Central memory CD8-positive, alpha-beta T cell (primary cell): ENCODE measurements around the gene TMEM82.

Experiments used
- ATAC-seq: fragments of 150-1000 bp; cut with Tn5 transposase; replicated peaks from 2 replicates; pipeline ENCODE4 v1.10.0; 2022; ENCODE audit warnings: mild to moderate bottlenecking, moderate FRiP score, moderate number of reproducible peaks; ENCODE audit not compliant: poor library complexity, severe bottlenecking; ENCODE audit errors: extremely low read depth
- DNase-seq, 2 donors: peaks; one replicate each; pipeline ENCODE4 v3.0.0; 2021; ENCODE audit warnings: low spot score in 2 of 2
- H3K27ac Mint-ChIP-seq: one replicate; pipeline ENCODE4 v1.8.0; 2022; ENCODE audit warnings: low read depth, mild to moderate bottlenecking, moderate library complexity, mixed read lengths
- H3K27me3 Mint-ChIP-seq: one replicate; pipeline ENCODE4 v1.8.0; 2022; ENCODE audit warnings: mixed read lengths
- H3K36me3 Mint-ChIP-seq: one replicate; pipeline ENCODE4 v1.8.0; 2022; ENCODE audit warnings: mild to moderate bottlenecking, moderate library complexity, mixed read lengths; ENCODE audit not compliant: insufficient read depth
- H3K4me1 Mint-ChIP-seq: one replicate; pipeline ENCODE4 v1.8.0; 2022; ENCODE audit warnings: mixed read lengths
- H3K4me3 Mint-ChIP-seq: one replicate; pipeline ENCODE4 v1.8.0; 2022; ENCODE audit warnings: mild to moderate bottlenecking, moderate library complexity, mixed read lengths
- H3K9me3 Mint-ChIP-seq: one replicate; pipeline ENCODE4 v1.8.0; 2022; ENCODE audit warnings: mixed read lengths

The TMEM82 gene

GRCh38 chr1:15723631-15724246, 18.6 kb upstream of the TMEM82 start:
- H3K4me1 Mint-ChIP-seq, result no peaks in the 10 kb centered on the region
- DNase-seq (no peak), ATAC-seq (no peak)
- peaks cover 38% of the 10 kb centered on the region for H3K36me3 Mint-ChIP-seq
- H3K27ac Mint-ChIP-seq, result no peak overlapping the region
- H3K9me3 Mint-ChIP-seq, result no peaks in the 10 kb centered on the region
- no peak overlapping the region for H3K4me3 Mint-ChIP-seq
- H3K27me3 Mint-ChIP-seq, result no peaks in the 10 kb centered on the region

- no peaks in the 10 kb centered on the region for H3K9me3 Mint-ChIP-seq
- peak overlapping the region; percentile 20 for H3K4me3 Mint-ChIP-seq
- DNase-seq (no peak), ATAC-seq (no peak)
- no peaks in the 10 kb centered on the region for H3K4me1 Mint-ChIP-seq
- no peaks in the 10 kb centered on the region for H3K27me3 Mint-ChIP-seq
- H3K27ac Mint-ChIP-seq, result no peak overlapping the region
- H3K36me3 Mint-ChIP-seq, result peaks cover 34% of the 10 kb centered on the region
Measured at GRCh38 chr1:15724949-15725880, 17.1 kb upstream of the TMEM82 start.

GRCh38 chr1:15726508-15726907, 15.8 kb upstream of the TMEM82 start:
- Mint-ChIP-seq H3K9me3 (no peaks in the 10 kb centered on the region), H3K27ac (no peak overlapping the region), H3K27me3 (no peaks in the 10 kb centered on the region), H3K4me3 (no peak overlapping the region), H3K36me3 (peaks cover 37% of the 10 kb centered on the region), H3K4me1 (no peaks in the 10 kb centered on the region)
- no peak for ATAC-seq
- DNase-seq, result no peak

- H3K9me3 Mint-ChIP-seq, result no peaks in the 10 kb centered on the region
- H3K27me3 Mint-ChIP-seq, result no peaks in the 10 kb centered on the region
- no peaks in the 10 kb centered on the region for H3K4me1 Mint-ChIP-seq
- H3K36me3 Mint-ChIP-seq, result peaks cover 34% of the 10 kb centered on the region
- no peak overlapping the region for H3K4me3 Mint-ChIP-seq
- no peak for DNase-seq
- no peak for ATAC-seq
- no peak overlapping the region for H3K27ac Mint-ChIP-seq
Measured at GRCh38 chr1:15727021-15727420, 15.3 kb upstream of the TMEM82 start.

- H3K9me3 Mint-ChIP-seq, result no peaks in the 10 kb centered on the region
- H3K27ac Mint-ChIP-seq, result no peak overlapping the region
- peaks cover 35% of the 10 kb centered on the region for H3K36me3 Mint-ChIP-seq
- ATAC-seq (no peak), DNase-seq (no peak)
- no peaks in the 10 kb centered on the region for H3K27me3 Mint-ChIP-seq
- no peak overlapping the region for H3K4me3 Mint-ChIP-seq
- H3K4me1 Mint-ChIP-seq, result no peaks in the 10 kb centered on the region
Measured at GRCh38 chr1:15727424-15727823, 14.9 kb upstream of the TMEM82 start.

GRCh38 chr1:15727866-15728534, 14.3 kb upstream of the TMEM82 start:
- ATAC-seq, result no peak
- no peaks in the 10 kb centered on the region for H3K27me3 Mint-ChIP-seq
- no peak for DNase-seq
- H3K9me3 Mint-ChIP-seq, result no peaks in the 10 kb centered on the region
- no peaks in the 10 kb centered on the region for H3K4me1 Mint-ChIP-seq
- H3K27ac Mint-ChIP-seq, result no peak overlapping the region
- H3K36me3 Mint-ChIP-seq, result peaks cover 35% of the 10 kb centered on the region
- H3K4me3 Mint-ChIP-seq, result no peak overlapping the region

- DNase-seq (no peak), ATAC-seq (no peak)
- Mint-ChIP-seq H3K4me1 (no peaks in the 10 kb centered on the region), H3K4me3 (no peak overlapping the region), H3K27ac (no peak overlapping the region), H3K36me3 (peaks cover 33% of the 10 kb centered on the region), H3K9me3 (no peaks in the 10 kb centered on the region), H3K27me3 (no peaks in the 10 kb centered on the region)
Measured at GRCh38 chr1:15728937-15729657, 13.2 kb upstream of the TMEM82 start.

GRCh38 chr1:15730423-15730822, 11.9 kb upstream of the TMEM82 start:
- Mint-ChIP-seq H3K27ac (no peak overlapping the region), H3K36me3 (peaks cover 30% of the 10 kb centered on the region), H3K27me3 (no peaks in the 10 kb centered on the region), H3K4me1 (no peaks in the 10 kb centered on the region), H3K9me3 (no peaks in the 10 kb centered on the region), H3K4me3 (no peak overlapping the region)
- ATAC-seq, result no peak
- no peak for DNase-seq

GRCh38 chr1:15730936-15731335, 11.4 kb upstream of the TMEM82 start:
- H3K36me3 Mint-ChIP-seq, result peaks cover 28% of the 10 kb centered on the region
- no peak overlapping the region for H3K27ac Mint-ChIP-seq
- DNase-seq, result no peak
- H3K4me3 Mint-ChIP-seq, result no peak overlapping the region
- no peaks in the 10 kb centered on the region for H3K9me3 Mint-ChIP-seq
- no peaks in the 10 kb centered on the region for H3K27me3 Mint-ChIP-seq
- no peak for ATAC-seq
- no peaks in the 10 kb centered on the region for H3K4me1 Mint-ChIP-seq

GRCh38 chr1:15731735-15732685, 10.3 kb upstream of the TMEM82 start:
- Mint-ChIP-seq H3K36me3 (peaks cover 24% of the 10 kb centered on the region), H3K4me1 (no peaks in the 10 kb centered on the region), H3K27me3 (no peaks in the 10 kb centered on the region), H3K9me3 (no peaks in the 10 kb centered on the region), H3K27ac (no peak overlapping the region), H3K4me3 (no peak overlapping the region)
- ATAC-seq (no peak), DNase-seq (no peak)

GRCh38 chr1:15732686-15733081, 9.6 kb upstream of the TMEM82 start:
- Mint-ChIP-seq H3K4me1 (no peaks in the 10 kb centered on the region), H3K27ac (no peak overlapping the region), H3K27me3 (no peaks in the 10 kb centered on the region), H3K9me3 (no peaks in the 10 kb centered on the region), H3K4me3 (no peak overlapping the region), H3K36me3 (peaks cover 19% of the 10 kb centered on the region)
- DNase-seq (no peak), ATAC-seq (no peak)
